Measurements from ENCODE around the gene TGFBR3.

DNA sequence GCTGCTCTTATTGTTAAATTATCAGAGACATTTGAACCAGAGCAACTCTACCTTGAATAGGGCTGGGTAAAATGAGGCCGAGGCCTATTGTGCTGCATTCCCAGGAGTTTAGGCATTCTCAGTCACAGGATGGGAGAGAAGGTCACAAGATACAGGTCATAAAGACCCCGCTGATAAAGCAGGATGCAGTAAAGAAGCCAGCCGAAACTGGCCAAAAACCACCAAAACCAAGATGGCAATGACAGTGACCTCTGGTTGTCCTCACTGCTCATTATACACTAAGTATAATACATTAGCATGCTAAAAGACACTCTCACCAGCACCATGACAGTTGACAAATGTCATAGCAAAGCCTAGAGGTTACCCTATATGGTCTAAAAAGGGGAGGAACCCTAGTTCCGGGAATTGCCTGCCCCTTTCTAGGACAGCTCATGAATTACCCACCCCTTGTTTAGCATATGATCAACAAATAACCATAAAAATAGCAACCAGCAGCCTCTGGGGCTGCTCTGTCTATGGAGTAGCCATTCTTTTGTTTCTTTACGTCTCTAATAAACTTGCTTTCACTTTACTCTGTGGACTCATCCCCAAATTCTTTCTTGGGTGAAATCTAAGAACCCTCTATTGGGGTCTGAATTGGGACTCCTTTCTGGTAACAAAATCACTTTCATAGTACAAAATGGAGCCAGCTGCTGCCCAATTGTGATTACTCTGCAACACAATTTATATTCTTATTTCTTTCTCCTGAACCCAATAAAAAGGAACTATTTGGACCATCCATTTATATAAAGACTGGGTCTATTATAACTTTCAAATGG, 179.6 kb downstream of the TGFBR3 start:
- TF ChIP-seq, protein P1, sequence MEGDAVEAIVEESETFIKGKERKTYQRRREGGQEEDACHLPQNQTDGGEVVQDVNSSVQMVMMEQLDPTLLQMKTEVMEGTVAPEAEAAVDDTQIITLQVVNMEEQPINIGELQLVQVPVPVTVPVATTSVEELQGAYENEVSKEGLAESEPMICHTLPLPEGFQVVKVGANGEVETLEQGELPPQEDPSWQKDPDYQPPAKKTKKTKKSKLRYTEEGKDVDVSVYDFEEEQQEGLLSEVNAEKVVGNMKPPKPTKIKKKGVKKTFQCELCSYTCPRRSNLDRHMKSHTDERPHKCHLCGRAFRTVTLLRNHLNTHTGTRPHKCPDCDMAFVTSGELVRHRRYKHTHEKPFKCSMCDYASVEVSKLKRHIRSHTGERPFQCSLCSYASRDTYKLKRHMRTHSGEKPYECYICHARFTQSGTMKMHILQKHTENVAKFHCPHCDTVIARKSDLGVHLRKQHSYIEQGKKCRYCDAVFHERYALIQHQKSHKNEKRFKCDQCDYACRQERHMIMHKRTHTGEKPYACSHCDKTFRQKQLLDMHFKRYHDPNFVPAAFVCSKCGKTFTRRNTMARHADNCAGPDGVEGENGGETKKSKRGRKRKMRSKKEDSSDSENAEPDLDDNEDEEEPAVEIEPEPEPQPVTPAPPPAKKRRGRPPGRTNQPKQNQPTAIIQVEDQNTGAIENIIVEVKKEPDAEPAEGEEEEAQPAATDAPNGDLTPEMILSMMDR (IDR thresholded peaks at IDR 0.05): no peak
- TF ChIP-seq EP300 (IDR thresholded peaks at IDR 0.05): no peak
